ENCODE measurements around the gene GALNT7.

DNA sequence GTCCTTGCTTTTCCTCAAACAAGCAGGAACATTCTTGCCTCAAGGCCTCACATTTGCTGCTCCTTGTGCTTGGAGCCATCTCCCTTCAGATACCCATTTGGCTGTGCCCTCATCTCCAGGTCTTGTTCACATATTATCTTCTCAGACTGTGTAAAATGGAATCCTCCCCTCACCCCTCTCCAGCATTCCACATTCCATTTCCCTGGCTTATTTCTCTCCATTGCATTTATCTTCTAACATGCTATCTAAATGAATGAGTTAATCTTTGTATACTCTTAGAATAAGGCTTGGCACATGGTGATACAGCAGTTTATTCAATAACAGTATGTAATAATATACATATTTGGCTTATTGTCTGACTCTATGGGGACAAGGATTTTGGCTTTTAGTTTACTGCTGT, 8.8 kb upstream of the GALNT7 start:
- TF ChIP-seq GATA3 (IDR thresholded peaks at IDR 0.05; ENCODE audit: low read depth, low read length) (no peak), GATA2 (IDR thresholded peaks at IDR 0.05; ENCODE audit: low read depth, low read length) (no peak)
